Keratinocyte (primary cell): ENCODE data around the gene CEP95.

Source experiments
- EZH2 ChIP-seq: IDR thresholded peaks from one replicate; pipeline ENCODE4 v1.6.1; 2012; ENCODE audit warnings: inconsistent platforms, mild to moderate bottlenecking, low read length, moderate library complexity
- TF ChIP-seq, protein P1 (sequence below), 3 experiments: IDR thresholded peaks in 1 of 3; conservative IDR thresholded peaks in 1 of 3; optimal IDR thresholded peaks in 1 of 3; 2 replicates in 2 of 3; 3 replicates in 1 of 3; pipeline versions ENCODE3 to v1.5.1; 2011; ENCODE audit warnings: low read length in 3 of 3, mild to moderate bottlenecking in 3 of 3, moderate library complexity in 2 of 3, control low read depth in 1 of 3, inconsistent platforms in 1 of 3; ENCODE audit not compliant: insufficient read depth in 2 of 3; ENCODE audit errors: extremely low read depth in 1 of 3

DNA sequence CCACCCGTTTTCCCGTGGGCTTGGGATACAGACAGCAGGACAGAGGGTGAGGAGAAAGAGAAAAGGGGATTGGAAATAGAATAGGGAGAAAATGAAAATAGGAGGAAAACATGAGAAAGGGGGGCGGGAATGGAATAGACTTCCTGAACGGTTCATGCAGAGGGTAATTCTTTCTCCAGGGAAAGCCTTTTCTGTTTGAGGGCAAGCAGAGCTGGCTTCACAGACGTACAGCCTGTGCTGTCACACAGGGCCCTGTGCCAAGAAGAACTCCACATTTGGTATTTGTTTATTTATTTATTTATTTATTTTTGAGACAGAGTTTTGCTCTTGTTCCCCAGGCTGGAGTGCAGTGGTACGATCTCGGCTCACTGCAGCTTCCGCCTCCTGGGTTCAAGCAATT is 45.8 kb upstream of the CEP95 start:
- TF ChIP-seq, protein P1, sequence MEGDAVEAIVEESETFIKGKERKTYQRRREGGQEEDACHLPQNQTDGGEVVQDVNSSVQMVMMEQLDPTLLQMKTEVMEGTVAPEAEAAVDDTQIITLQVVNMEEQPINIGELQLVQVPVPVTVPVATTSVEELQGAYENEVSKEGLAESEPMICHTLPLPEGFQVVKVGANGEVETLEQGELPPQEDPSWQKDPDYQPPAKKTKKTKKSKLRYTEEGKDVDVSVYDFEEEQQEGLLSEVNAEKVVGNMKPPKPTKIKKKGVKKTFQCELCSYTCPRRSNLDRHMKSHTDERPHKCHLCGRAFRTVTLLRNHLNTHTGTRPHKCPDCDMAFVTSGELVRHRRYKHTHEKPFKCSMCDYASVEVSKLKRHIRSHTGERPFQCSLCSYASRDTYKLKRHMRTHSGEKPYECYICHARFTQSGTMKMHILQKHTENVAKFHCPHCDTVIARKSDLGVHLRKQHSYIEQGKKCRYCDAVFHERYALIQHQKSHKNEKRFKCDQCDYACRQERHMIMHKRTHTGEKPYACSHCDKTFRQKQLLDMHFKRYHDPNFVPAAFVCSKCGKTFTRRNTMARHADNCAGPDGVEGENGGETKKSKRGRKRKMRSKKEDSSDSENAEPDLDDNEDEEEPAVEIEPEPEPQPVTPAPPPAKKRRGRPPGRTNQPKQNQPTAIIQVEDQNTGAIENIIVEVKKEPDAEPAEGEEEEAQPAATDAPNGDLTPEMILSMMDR (optimal IDR thresholded peaks at IDR 0.05 in 1 of 3, IDR thresholded peaks at IDR 0.05 in 1 of 3, conservative IDR thresholded peaks at IDR 0.05 in 1 of 3; ENCODE audit: extremely low read depth in 1 of 3, insufficient read depth in 2 of 3, low read length in 3 of 3), result no peak
- TF ChIP-seq EZH2, result no peak
